ENCODE measurements around the gene VGLL4.

Gene VGLL4

GRCh38 chr3:11509173-11510000 is 134.3 kb downstream of the VGLL4 start:
- peak in 16 of 58 donors; percentile 11 to 52 (median 38) for DNase-seq

- no peak for DNase-seq
Observed at GRCh38 chr3:11508346-11509172, 135.2 kb downstream of the VGLL4 start.

- DNase-seq: no peak
Observed at GRCh38 chr3:11507719-11508118, 136.0 kb downstream of the VGLL4 start.

Data from anterior cingulate cortex (tissue), 58 donors.